ENCODE results near the gene SUN1.
"Not testable (repeated sequence)": the region's sequence is repeated elsewhere in the genome, so short reads cannot be mapped to it uniquely, and the experiment has no call there.

The SUN1 gene

GRCh38 chr7:803243-803635 lies 29.0 kb upstream of the SUN1 start:
- no peaks in the 10 kb centered on the region for H3K9me3 ChIP-seq (ENCODE audit: control insufficient read depth in 5 of 5, low read length in 5 of 5)
- no peaks in the 10 kb centered on the region for H3K36me3 ChIP-seq (ENCODE audit: control insufficient read depth in 5 of 5, insufficient read depth in 5 of 5, low read length in 5 of 5)
- no peak overlapping the region for H3K4me3 ChIP-seq (ENCODE audit: low read depth in 1 of 5, low read length in 5 of 5)
- H3K4me1 ChIP-seq (ENCODE audit: control insufficient read depth in 5 of 5, insufficient read depth in 5 of 5, low read length in 5 of 5) = peaks cover 1 to 26% (median 23%) of the 10 kb centered on the region in 5 donors
- peak overlapping the region; percentile 75 for H3K27ac ChIP-seq (ENCODE audit: low read depth, low read length)
- no peaks in the 10 kb centered on the region for H3K27me3 ChIP-seq (ENCODE audit: control insufficient read depth in 5 of 5, insufficient read depth in 4 of 5, low read length in 5 of 5)
- peak overlapping the region in 1 of 5 donors; percentile 16 for H3K9ac ChIP-seq (ENCODE audit: low read length in 5 of 5)

GRCh38 chr7:803796-804195 lies 28.5 kb upstream of the SUN1 start:
- H3K27me3 ChIP-seq (ENCODE audit: control insufficient read depth in 5 of 5, insufficient read depth in 4 of 5, low read length in 5 of 5); H3K9me3 ChIP-seq (ENCODE audit: control insufficient read depth in 5 of 5, low read length in 5 of 5); H3K9ac ChIP-seq (ENCODE audit: low read length in 5 of 5); H3K4me3 ChIP-seq (ENCODE audit: low read depth in 1 of 5, low read length in 5 of 5); H3K36me3 ChIP-seq (ENCODE audit: control insufficient read depth in 5 of 5, insufficient read depth in 5 of 5, low read length in 5 of 5): not testable (repeated sequence)
- Histone ChIP-seq H3K4me1 (ENCODE audit: control insufficient read depth in 5 of 5, insufficient read depth in 5 of 5, low read length in 5 of 5) (peaks cover 1 to 26% (median 24%) of the 10 kb centered on the region in 5 donors), H3K27ac (ENCODE audit: low read depth, low read length) (peak overlapping the region; percentile 84)

GRCh38 chr7:805261-805660 lies 27.0 kb upstream of the SUN1 start:
- Histone ChIP-seq H3K36me3 (ENCODE audit: control insufficient read depth in 5 of 5, insufficient read depth in 5 of 5, low read length in 5 of 5) (no peaks in the 10 kb centered on the region), H3K9ac (ENCODE audit: low read length in 5 of 5) (peak overlapping the region in 2 of 5 donors; percentile 3 to 56), H3K27ac (ENCODE audit: low read depth, low read length) (peak overlapping the region; percentile 84), H3K4me3 (ENCODE audit: low read depth in 1 of 5, low read length in 5 of 5) (peak overlapping the region in 3 of 5 donors; percentile 27 to 48 (median 40)), H3K4me1 (ENCODE audit: control insufficient read depth in 5 of 5, insufficient read depth in 5 of 5, low read length in 5 of 5) (peaks cover 1 to 26% (median 21%) of the 10 kb centered on the region in 5 donors), H3K9me3 (ENCODE audit: control insufficient read depth in 5 of 5, low read length in 5 of 5) (no peaks in the 10 kb centered on the region), H3K27me3 (ENCODE audit: control insufficient read depth in 5 of 5, insufficient read depth in 4 of 5, low read length in 5 of 5) (no peaks in the 10 kb centered on the region)

GRCh38 chr7:815284-816216 lies 16.7 kb upstream of the SUN1 start:
- Histone ChIP-seq H3K9ac (ENCODE audit: low read length in 5 of 5) (no peak overlapping the region), H3K27me3 (ENCODE audit: control insufficient read depth in 5 of 5, insufficient read depth in 4 of 5, low read length in 5 of 5) (no peaks in the 10 kb centered on the region), H3K27ac (ENCODE audit: low read depth, low read length) (peak overlapping the region; percentile 46), H3K9me3 (ENCODE audit: control insufficient read depth in 5 of 5, low read length in 5 of 5) (no peaks in the 10 kb centered on the region), H3K4me3 (ENCODE audit: low read depth in 1 of 5, low read length in 5 of 5) (peak overlapping the region in 4 of 5 donors; percentile 40 to 56 (median 47)), H3K4me1 (ENCODE audit: control insufficient read depth in 5 of 5, insufficient read depth in 5 of 5, low read length in 5 of 5) (peaks cover 6 to 54% (median 48%) of the 10 kb centered on the region in 5 donors), H3K36me3 (ENCODE audit: control insufficient read depth in 5 of 5, insufficient read depth in 5 of 5, low read length in 5 of 5) (no peaks in the 10 kb centered on the region)

DNA sequence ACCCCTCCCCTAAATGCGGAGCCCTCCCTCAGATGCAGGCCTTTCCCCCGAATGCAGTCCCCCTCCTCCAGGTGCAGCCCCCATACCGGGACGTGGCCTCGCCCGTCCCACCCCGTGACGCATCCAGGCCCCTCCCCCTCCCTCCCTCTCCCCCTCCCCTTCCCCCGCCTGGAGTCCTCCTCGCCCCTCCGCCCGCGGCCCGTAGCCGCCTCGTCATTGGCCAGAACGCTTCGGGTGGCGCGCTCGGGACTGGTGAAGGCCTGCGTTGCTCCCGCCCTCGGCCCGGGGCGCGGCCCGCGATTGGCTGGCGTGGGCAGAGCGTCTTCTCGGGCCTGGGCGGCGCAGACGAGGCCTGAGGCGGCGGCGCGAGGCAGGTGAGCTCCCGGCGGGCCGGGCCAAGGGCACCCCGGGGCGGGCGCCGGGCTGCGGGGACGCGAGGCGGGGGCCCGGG lies 16.0 kb upstream of the SUN1 start:
- peaks cover 6 to 57% (median 48%) of the 10 kb centered on the region in 5 donors for H3K4me1 ChIP-seq (ENCODE audit: control insufficient read depth in 5 of 5, insufficient read depth in 5 of 5, low read length in 5 of 5)
- no peaks in the 10 kb centered on the region for H3K36me3 ChIP-seq (ENCODE audit: control insufficient read depth in 5 of 5, insufficient read depth in 5 of 5, low read length in 5 of 5)
- H3K4me3 ChIP-seq (ENCODE audit: low read depth in 1 of 5, low read length in 5 of 5) = peak overlapping the region in 2 of 5 donors; percentile 82 to 84
- H3K9me3 ChIP-seq (ENCODE audit: control insufficient read depth in 5 of 5, low read length in 5 of 5) = no peaks in the 10 kb centered on the region
- peak overlapping the region; percentile 46 for H3K27ac ChIP-seq (ENCODE audit: low read depth, low read length)
- H3K27me3 ChIP-seq (ENCODE audit: control insufficient read depth in 5 of 5, insufficient read depth in 4 of 5, low read length in 5 of 5) = no peaks in the 10 kb centered on the region
- H3K9ac ChIP-seq (ENCODE audit: low read length in 5 of 5) = no peak overlapping the region

DNA sequence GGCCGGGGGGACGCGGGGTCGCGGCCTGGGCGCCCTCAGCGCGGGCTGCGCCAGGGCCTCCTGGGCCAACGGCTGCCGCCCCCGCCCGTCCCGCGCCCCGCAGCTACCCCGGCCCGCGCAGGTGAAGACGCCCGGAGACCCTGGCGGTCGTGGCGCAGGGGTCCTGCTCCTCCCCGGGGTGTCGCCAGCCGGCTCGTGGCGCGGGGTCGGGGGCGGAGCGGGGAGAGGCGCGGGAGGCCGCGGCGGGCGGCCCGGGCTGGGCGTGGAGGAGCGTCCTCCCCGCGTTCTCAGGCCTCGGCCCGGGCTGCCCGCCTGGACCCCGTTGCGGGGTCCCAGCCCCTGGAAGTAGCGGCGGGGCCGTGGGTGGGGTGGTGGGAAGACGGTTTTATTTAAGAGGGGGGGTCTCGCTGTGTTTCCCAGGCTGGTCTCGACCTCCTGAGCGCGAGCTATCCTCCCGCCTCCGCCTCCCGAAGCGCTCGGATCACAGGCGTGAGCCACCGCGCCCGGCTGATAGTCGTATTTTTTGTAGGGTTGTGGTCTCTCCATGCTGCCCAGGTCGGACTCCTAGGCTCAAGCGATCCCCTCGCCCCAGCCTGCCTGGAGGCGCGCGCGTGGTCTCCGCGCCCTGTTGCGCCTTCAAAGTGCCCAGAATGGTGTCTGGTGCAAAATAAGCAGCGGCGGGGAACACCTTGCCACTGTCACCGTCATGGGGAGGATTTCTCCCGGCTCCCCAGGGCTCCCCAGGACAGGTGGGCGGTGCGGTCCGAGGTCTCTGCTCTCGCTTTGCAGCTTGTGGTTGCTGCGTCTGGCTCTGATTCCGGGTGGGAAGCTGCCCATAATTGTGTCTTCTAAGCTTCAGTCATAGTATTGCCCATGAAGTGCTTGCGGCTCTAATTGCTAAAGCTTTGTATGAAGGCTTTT lies 15.3 kb upstream of the SUN1 start:
- no peaks in the 10 kb centered on the region for H3K27me3 ChIP-seq (ENCODE audit: control insufficient read depth in 5 of 5, insufficient read depth in 4 of 5, low read length in 5 of 5)
- H3K4me1 ChIP-seq (ENCODE audit: control insufficient read depth in 5 of 5, insufficient read depth in 5 of 5, low read length in 5 of 5) = peaks cover 6 to 58% (median 49%) of the 10 kb centered on the region in 5 donors
- H3K27ac ChIP-seq (ENCODE audit: low read depth, low read length) = peak overlapping the region; percentile 80
- peak overlapping the region; percentile 77 to 91 (median 83) for H3K9ac ChIP-seq (ENCODE audit: low read length in 5 of 5)
- no peaks in the 10 kb centered on the region for H3K9me3 ChIP-seq (ENCODE audit: control insufficient read depth in 5 of 5, low read length in 5 of 5)
- H3K4me3 ChIP-seq (ENCODE audit: low read depth in 1 of 5, low read length in 5 of 5) = peak overlapping the region; percentile 64 to 84 (median 81)
- no peaks in the 10 kb centered on the region for H3K36me3 ChIP-seq (ENCODE audit: control insufficient read depth in 5 of 5, insufficient read depth in 5 of 5, low read length in 5 of 5)

DNA sequence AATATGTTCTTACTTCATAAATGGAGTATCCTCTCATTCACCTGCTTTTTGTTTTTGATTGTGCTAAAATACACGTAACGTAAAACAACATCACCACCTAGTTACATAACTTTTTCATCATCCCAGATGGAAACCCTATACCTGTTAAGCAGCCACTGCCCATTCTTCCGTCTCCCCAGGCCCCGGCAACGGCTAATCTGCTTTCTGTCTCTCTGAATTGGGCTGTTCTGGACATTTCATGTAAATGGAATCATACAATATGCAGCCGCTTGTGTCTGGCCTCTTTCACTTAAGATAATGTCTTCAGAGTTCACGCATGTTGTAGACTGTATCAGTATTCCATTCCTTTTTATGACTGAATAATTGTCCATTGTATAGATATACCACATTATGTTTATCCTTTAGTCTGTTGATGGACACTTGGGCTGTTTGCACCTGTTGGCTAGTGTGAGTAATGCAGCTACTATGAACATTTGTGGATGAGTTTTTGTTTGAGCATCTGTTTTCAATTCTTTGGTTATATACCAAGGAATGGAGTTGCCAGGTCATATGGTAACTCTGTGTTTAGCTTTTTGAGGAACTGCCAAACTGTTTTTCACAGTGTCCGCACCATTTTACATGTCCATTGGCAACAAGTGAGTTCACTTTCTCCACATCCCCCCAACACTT lies 14.1 kb upstream of the SUN1 start:
- Histone ChIP-seq H3K27ac (ENCODE audit: low read depth, low read length) (peak overlapping the region; percentile 80), H3K9me3 (ENCODE audit: control insufficient read depth in 5 of 5, low read length in 5 of 5) (no peaks in the 10 kb centered on the region), H3K4me3 (ENCODE audit: low read depth in 1 of 5, low read length in 5 of 5) (peak overlapping the region in 4 of 5 donors; percentile 12 to 84 (median 81)), H3K9ac (ENCODE audit: low read length in 5 of 5) (no peak overlapping the region), H3K27me3 (ENCODE audit: control insufficient read depth in 5 of 5, insufficient read depth in 4 of 5, low read length in 5 of 5) (no peaks in the 10 kb centered on the region), H3K36me3 (ENCODE audit: control insufficient read depth in 5 of 5, insufficient read depth in 5 of 5, low read length in 5 of 5) (peaks cover 0 to 7% (median 3%) of the 10 kb centered on the region in 5 donors), H3K4me1 (ENCODE audit: control insufficient read depth in 5 of 5, insufficient read depth in 5 of 5, low read length in 5 of 5) (peaks cover 6 to 59% (median 49%) of the 10 kb centered on the region in 5 donors)

GRCh38 chr7:820341-820740 lies 11.9 kb upstream of the SUN1 start:
- Histone ChIP-seq H3K27ac (ENCODE audit: low read depth, low read length) (no peak overlapping the region), H3K27me3 (ENCODE audit: control insufficient read depth in 5 of 5, insufficient read depth in 4 of 5, low read length in 5 of 5) (no peaks in the 10 kb centered on the region), H3K4me1 (ENCODE audit: control insufficient read depth in 5 of 5, insufficient read depth in 5 of 5, low read length in 5 of 5) (peaks cover 3 to 68% (median 53%) of the 10 kb centered on the region in 5 donors), H3K9me3 (ENCODE audit: control insufficient read depth in 5 of 5, low read length in 5 of 5) (no peaks in the 10 kb centered on the region), H3K4me3 (ENCODE audit: low read depth in 1 of 5, low read length in 5 of 5) (no peak overlapping the region), H3K9ac (ENCODE audit: low read length in 5 of 5) (no peak overlapping the region), H3K36me3 (ENCODE audit: control insufficient read depth in 5 of 5, insufficient read depth in 5 of 5, low read length in 5 of 5) (peaks cover 0 to 7% (median 3%) of the 10 kb centered on the region in 5 donors)

- no peak overlapping the region for H3K9ac ChIP-seq (ENCODE audit: low read length in 5 of 5)
- H3K4me1 ChIP-seq (ENCODE audit: control insufficient read depth in 5 of 5, insufficient read depth in 5 of 5, low read length in 5 of 5) = peaks cover 3 to 73% (median 58%) of the 10 kb centered on the region in 5 donors
- H3K27me3 ChIP-seq (ENCODE audit: control insufficient read depth in 5 of 5, insufficient read depth in 4 of 5, low read length in 5 of 5) = no peaks in the 10 kb centered on the region
- H3K27ac ChIP-seq (ENCODE audit: low read depth, low read length) = no peak overlapping the region
- H3K36me3 ChIP-seq (ENCODE audit: control insufficient read depth in 5 of 5, insufficient read depth in 5 of 5, low read length in 5 of 5) = peaks cover 0 to 9% (median 3%) of the 10 kb centered on the region in 5 donors
- no peak overlapping the region for H3K4me3 ChIP-seq (ENCODE audit: low read depth in 1 of 5, low read length in 5 of 5)
- H3K9me3 ChIP-seq (ENCODE audit: control insufficient read depth in 5 of 5, low read length in 5 of 5) = no peaks in the 10 kb centered on the region
These were observed 10.6 kb upstream of the SUN1 start for GRCh38 chr7:821688-822087.
